ENCODE data around the gene ROBO1. TPM values are rescaled to one million over a fixed set of nuclear protein-coding genes. Genes with fewer than 3 reads are reported as not detected.

ROBO1 gene
- total and polyA plus RNA-seq, 2 donors (not counting 1 experiment from before 2014, with no cell fraction given), result 0.27 to 3.2 TPM

DNA sequence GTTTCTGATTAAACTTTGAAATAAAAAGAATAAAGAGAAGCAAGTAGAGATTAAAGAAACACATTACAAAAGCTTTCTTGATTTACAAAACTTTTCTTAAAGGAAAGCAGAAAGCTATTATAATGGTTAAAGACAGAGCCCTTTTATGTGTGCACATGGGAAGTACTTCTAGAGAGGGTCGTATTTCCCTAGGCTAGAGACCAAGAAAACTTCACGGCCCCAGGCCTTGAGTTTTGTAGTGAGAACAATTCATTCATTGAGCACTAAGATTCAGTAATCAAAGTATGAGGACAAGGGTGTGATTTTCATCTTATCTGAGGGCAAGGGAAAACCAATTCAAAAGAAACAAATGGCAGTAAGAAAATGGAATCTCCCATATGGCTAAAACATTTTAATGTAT, 854.1 kb downstream of the ROBO1 start:
- H3K27ac Mint-ChIP-seq, result no peak overlapping the region
- H3K4me2 ChIP-seq (replicated peaks; ENCODE audit: low read depth, low read length, poor library complexity, severe bottlenecking), result no peak overlapping the region
- no peak overlapping the region for H3K4me3 ChIP-seq (ENCODE audit: control extremely low read depth in 1 of 5, extremely low read depth in 1 of 5, insufficient read depth in 1 of 5, low read depth in 2 of 5, low read length in 4 of 5)
- H3K27me3 ChIP-seq (replicated peaks in 1 of 4; ENCODE audit: control extremely low read depth in 1 of 4, control insufficient read depth in 3 of 4, insufficient read depth in 4 of 4, low read length in 3 of 4), result no peaks in the 10 kb centered on the region
- H3K9me3 ChIP-seq (ENCODE audit: control extremely low read depth in 1 of 3, control insufficient read depth in 2 of 3, insufficient read depth in 1 of 3, low read length in 2 of 3), result no peaks in the 10 kb centered on the region
- H3K9me3 Mint-ChIP-seq (ENCODE audit: insufficient read depth), result no peaks in the 10 kb centered on the region
- ChIA-PET CTCF (no interaction called here), POLR2A (no interaction called here)
- H4K20me1 ChIP-seq (ENCODE audit: control insufficient read depth, insufficient read depth, low read length, poor library complexity, severe bottlenecking), result no peaks in the 10 kb centered on the region
- no peak overlapping the region for H3K27ac ChIP-seq (ENCODE audit: low read length in 2 of 2)
- TF ChIP-seq, protein P1, sequence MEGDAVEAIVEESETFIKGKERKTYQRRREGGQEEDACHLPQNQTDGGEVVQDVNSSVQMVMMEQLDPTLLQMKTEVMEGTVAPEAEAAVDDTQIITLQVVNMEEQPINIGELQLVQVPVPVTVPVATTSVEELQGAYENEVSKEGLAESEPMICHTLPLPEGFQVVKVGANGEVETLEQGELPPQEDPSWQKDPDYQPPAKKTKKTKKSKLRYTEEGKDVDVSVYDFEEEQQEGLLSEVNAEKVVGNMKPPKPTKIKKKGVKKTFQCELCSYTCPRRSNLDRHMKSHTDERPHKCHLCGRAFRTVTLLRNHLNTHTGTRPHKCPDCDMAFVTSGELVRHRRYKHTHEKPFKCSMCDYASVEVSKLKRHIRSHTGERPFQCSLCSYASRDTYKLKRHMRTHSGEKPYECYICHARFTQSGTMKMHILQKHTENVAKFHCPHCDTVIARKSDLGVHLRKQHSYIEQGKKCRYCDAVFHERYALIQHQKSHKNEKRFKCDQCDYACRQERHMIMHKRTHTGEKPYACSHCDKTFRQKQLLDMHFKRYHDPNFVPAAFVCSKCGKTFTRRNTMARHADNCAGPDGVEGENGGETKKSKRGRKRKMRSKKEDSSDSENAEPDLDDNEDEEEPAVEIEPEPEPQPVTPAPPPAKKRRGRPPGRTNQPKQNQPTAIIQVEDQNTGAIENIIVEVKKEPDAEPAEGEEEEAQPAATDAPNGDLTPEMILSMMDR (IDR thresholded peaks at IDR 0.05), result no peak
- H3K79me2 ChIP-seq (ENCODE audit: control insufficient read depth, insufficient read depth, low read length), result no peaks in the 10 kb centered on the region
- H2AFZ ChIP-seq (ENCODE audit: insufficient read depth, low read depth, low read length, poor library complexity, severe bottlenecking), result no peak overlapping the region
- no peak overlapping the region for H3K4me3 Mint-ChIP-seq
- no peaks in the 10 kb centered on the region for H3K4me1 ChIP-seq (ENCODE audit: control insufficient read depth in 2 of 2, insufficient read depth in 2 of 2, low read length in 2 of 2)
- H3K9ac ChIP-seq (ENCODE audit: low read length), result no peak overlapping the region
- no peak for ATAC-seq (ENCODE audit: low read depth)
- no peaks in the 10 kb centered on the region for H3K4me1 Mint-ChIP-seq
- no peaks in the 10 kb centered on the region for H3K27me3 Mint-ChIP-seq
- no peak for DNase-seq
- intact Hi-C loops (cut with micrococcal nuclease), result no loop called here
- 69% methylated on average over 2 of the region's 2 CpGs for WGBS (ENCODE audit: insufficient coverage)
- H3K36me3 ChIP-seq (replicated peaks in 1 of 2; ENCODE audit: control extremely low read depth in 1 of 2, control insufficient read depth in 1 of 2, extremely low read depth in 1 of 2, insufficient read depth in 2 of 2, low read length in 1 of 2), result no peaks in the 10 kb centered on the region

DNA sequence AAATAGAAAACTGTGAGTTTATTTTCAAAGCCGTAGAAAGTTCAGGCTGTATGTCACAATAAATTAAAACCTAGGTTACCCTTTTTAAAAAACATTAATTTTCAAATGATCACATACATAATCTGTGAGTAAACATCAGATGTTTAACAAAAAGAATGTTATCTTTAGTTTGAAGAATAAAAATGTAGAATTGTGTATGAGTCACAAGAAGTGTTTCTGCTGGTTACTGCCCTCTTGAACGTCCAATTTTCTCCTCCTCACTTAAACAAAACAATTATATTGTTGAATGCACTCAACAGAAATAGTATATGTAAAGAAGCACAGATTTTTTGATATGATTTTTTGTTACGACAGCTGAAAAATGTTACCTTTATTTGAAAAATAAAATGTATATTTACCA, 855.1 kb downstream of the ROBO1 start:
- Histone ChIP-seq H3K27me3 (replicated peaks in 1 of 4; ENCODE audit: control extremely low read depth in 1 of 4, control insufficient read depth in 3 of 4, insufficient read depth in 4 of 4, low read length in 3 of 4) (no peaks in the 10 kb centered on the region), H3K36me3 (replicated peaks in 1 of 2; ENCODE audit: control extremely low read depth in 1 of 2, control insufficient read depth in 1 of 2, extremely low read depth in 1 of 2, insufficient read depth in 2 of 2, low read length in 1 of 2) (no peaks in the 10 kb centered on the region), H3K9ac (ENCODE audit: low read length) (no peak overlapping the region), H2AFZ (ENCODE audit: insufficient read depth, low read depth, low read length, poor library complexity, severe bottlenecking) (no peak overlapping the region), H3K9me3 (ENCODE audit: control extremely low read depth in 1 of 3, control insufficient read depth in 2 of 3, insufficient read depth in 1 of 3, low read length in 2 of 3) (no peaks in the 10 kb centered on the region), H3K79me2 (ENCODE audit: control insufficient read depth, insufficient read depth, low read length) (no peaks in the 10 kb centered on the region), H3K27ac (ENCODE audit: low read length in 2 of 2) (no peak overlapping the region), H3K4me2 (replicated peaks; ENCODE audit: low read depth, low read length, poor library complexity, severe bottlenecking) (no peak overlapping the region), H3K4me3 (ENCODE audit: control extremely low read depth in 1 of 5, extremely low read depth in 1 of 5, insufficient read depth in 1 of 5, low read depth in 2 of 5, low read length in 4 of 5) (no peak overlapping the region), H4K20me1 (ENCODE audit: control insufficient read depth, insufficient read depth, low read length, poor library complexity, severe bottlenecking) (no peaks in the 10 kb centered on the region), H3K4me1 (ENCODE audit: control insufficient read depth in 2 of 2, insufficient read depth in 2 of 2, low read length in 2 of 2) (no peaks in the 10 kb centered on the region)
- H3K27ac Mint-ChIP-seq, result no peak overlapping the region
- WGBS (ENCODE audit: insufficient coverage), result no CpG with 5 or more reads among the region's 3 CpGs
- ATAC-seq (ENCODE audit: low read depth) (no peak), DNase-seq (no peak)
- no peaks in the 10 kb centered on the region for H3K4me1 Mint-ChIP-seq
- H3K27me3 Mint-ChIP-seq, result no peaks in the 10 kb centered on the region
- intact Hi-C loops (cut with micrococcal nuclease), result no loop called here
- no peak overlapping the region for H3K4me3 Mint-ChIP-seq
- no peak for TF ChIP-seq EZH2 (IDR thresholded peaks at IDR 0.05; ENCODE audit: borderline replicate concordance, insufficient read depth, low read depth, low read length, poor library complexity, severe bottlenecking)
- TF ChIP-seq, protein P1 (IDR thresholded peaks at IDR 0.05), result no peak
- ChIA-PET POLR2A (no interaction called here), CTCF (no interaction called here)
- no peaks in the 10 kb centered on the region for H3K9me3 Mint-ChIP-seq (ENCODE audit: insufficient read depth)

Measured in B cell (primary cell).